LNCaP clone FGC (cell line): ENCODE data around the gene DDX41.
A peak's percentile ranks its signal among the peaks of the same experiment; 100 is the strongest.

Experiments used
- DNase-seq: peaks from one replicate; pipeline ENCODE4 v3.0.0-alpha.2; 2011; ENCODE audit warnings: low read depth
- H3K4me3 ChIP-seq: 2 replicates; pipeline ENCODE4 v1.5.1; 2011; ENCODE audit warnings: mild to moderate bottlenecking, low read depth, low read length, control low read depth
- CTCF ChIP-seq: IDR thresholded peaks from 2 replicates; pipeline ENCODE4 v1.5.1; 2012; ENCODE audit warnings: mild to moderate bottlenecking; ENCODE audit not compliant: control insufficient read depth, insufficient read depth; ENCODE audit errors: extremely low read depth

DDX41 gene

DNA sequence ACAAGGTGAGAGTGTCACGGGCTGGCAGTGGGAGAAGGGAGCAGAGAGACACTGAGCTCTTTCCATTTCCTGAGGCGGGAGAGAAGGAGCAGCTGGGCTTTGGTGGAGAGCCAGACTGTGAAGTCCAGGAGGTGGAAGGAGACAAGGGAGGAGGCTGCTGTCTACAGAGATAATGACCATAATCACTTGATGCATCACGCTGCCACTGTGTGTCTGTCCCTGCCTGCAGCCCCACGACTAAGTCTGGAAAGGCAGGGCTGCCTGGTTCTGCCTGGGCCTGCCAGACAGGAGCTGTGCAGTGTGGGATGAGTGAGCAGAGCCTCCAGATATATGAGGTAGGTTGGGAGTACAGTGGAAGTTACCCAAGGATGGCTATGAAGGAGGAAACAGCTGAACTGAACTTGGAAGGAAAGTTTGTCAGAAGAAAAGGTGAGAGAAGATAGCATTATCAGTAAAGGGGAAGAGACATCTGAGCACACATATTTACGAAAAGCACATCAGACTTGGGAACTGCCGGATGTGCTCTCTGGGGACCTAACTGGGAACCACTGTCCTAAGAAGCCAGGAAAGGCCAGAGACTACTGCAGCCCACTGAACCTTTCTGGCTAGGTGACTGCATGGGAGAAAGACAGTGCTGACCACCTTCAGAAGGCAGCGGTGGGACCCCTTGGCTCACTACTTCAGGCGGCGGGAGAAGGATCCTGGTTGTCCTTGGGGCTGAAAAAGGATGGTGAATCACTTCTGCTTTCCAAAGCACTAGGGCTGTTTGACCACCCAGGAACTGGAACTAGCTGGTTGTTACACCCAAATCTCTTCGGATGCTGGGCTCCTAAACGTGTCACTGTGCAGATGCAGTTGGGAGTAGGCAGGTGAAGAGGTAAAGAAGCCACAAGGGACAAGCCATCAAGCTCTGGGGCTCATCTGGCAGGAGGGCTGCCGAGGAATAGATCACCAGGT, 12.8 kb upstream of the DDX41 start:
- H3K4me3 ChIP-seq: no peak overlapping the region
- DNase-seq: no peak
- no peak for TF ChIP-seq CTCF

DNA sequence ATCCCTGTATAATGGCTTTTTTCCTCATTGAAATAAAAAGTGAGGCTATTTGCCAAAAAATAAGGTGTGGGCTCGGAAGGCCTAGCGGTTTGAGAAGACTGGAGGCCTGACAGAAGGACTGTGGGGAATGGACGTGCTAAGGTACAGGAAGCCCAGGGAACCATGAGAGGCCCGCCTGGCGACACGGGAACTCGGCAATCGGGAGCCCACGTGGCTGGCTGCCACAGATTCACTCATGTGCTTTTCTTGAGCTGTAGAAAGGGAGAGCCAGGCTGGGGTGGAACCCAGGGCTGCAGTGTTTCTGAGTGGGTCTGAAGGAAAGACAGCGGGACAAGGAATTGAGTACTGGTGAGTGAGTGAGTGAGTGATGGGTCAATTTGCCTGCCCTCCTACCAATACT, 11.9 kb upstream of the DDX41 start:
- DNase-seq: no peak
- TF ChIP-seq CTCF: no peak
- no peak overlapping the region for H3K4me3 ChIP-seq

DNA sequence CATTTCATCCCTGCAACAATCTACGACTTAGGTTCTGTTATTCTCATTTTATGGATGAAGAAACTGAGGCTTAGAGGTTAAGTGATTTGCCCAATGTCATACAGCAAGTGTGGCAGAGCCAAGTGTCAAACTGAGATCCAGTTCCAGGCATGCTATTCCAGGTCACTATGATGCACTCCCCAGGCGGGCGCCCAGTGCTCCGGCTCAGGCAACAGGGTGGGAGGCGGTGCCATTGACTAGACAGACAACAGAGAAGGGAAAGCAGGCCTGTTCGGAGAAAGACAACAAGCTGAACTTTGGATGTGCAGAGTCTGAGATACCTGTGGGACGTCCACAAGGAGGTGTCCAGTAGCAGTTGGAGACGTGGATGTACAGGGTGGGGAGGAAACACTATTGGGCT, 10.8 kb upstream of the DDX41 start:
- H3K4me3 ChIP-seq: no peak overlapping the region
- no peak for DNase-seq
- TF ChIP-seq CTCF: no peak

DNA sequence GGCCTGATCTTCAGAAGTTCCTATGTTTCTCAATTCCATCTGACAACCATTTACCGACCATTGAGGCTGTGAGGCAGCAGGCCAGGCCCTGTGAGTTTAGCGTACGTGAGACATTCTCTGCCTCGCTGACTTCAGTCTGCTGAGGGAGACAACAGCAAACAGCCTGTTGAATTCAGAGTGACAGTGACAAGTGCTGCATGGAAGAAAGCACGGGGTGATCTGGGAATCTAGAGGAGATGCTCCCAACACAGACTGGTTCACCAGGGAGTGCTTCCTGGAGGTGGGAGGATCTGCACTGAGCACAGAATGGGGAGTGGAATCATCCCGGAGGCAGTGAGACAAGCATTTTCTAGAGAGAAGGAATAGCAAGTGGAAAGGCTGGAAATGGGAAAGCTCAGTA, 10.0 kb upstream of the DDX41 start:
- no peak for TF ChIP-seq CTCF
- no peak for DNase-seq
- H3K4me3 ChIP-seq: no peak overlapping the region

- H3K4me3 ChIP-seq: no peak overlapping the region
- no peak for TF ChIP-seq CTCF
- DNase-seq: no peak
Measured at GRCh38 chr5:177526191-177526590, 9.4 kb upstream of the DDX41 start.

GRCh38 chr5:177524941-177525655, 8.3 kb upstream of the DDX41 start:
- DNase-seq: peak; percentile 87
- H3K4me3 ChIP-seq: no peak overlapping the region
- no peak for TF ChIP-seq CTCF
